ENCODE measurements around the gene CACNA1S. TPM values are rescaled to one million over a fixed set of nuclear protein-coding genes. Genes with fewer than 3 reads are reported as not detected.

CACNA1S gene
- total RNA-seq, 1 experiment from 2014 or later: 0.02 TPM

GRCh38 chr1:201059871-201060555 lies 52.2 kb downstream of the CACNA1S start:
- TF ChIP-seq MAX (CRISPR knock-in tag; IDR thresholded peaks at IDR 0.05) (no peak), PRRX2 (CRISPR knock-in tag; IDR thresholded peaks at IDR 0.05) (no peak), CBFB (CRISPR knock-in tag; IDR thresholded peaks at IDR 0.05; ENCODE audit: low read depth) (no peak)
- ATAC-seq (no peak), DNase-seq (ENCODE audit: low spot score) (no peak)
- H3K27ac Mint-ChIP-seq: no peak overlapping the region
- ChIA-PET CTCF (interaction anchor here (1.0 to 3.1 kb wide), 4 partner anchors 17 to 144 kb away, joined by 3 to 13 read pairs (median 6); no protein-coding TSS in a partner anchor), POLR2A (no interaction called here)
- H3K4me3 Mint-ChIP-seq: no peak overlapping the region
- no peaks in the 10 kb centered on the region for H3K36me3 Mint-ChIP-seq
- H3K27me3 Mint-ChIP-seq (ENCODE audit: low read depth): no peaks in the 10 kb centered on the region
- peaks cover 3% of the 10 kb centered on the region; the same call in 1 of the 2 replicates for H3K9me3 Mint-ChIP-seq
- H3K4me1 Mint-ChIP-seq: peaks cover 27% of the 10 kb centered on the region

- Mint-ChIP-seq H3K4me1 (peaks cover 27% of the 10 kb centered on the region), H3K4me3 (no peak overlapping the region), H3K27me3 (ENCODE audit: low read depth) (no peaks in the 10 kb centered on the region), H3K27ac (no peak overlapping the region), H3K9me3 (peaks cover 3% of the 10 kb centered on the region; the same call in 1 of the 2 replicates), H3K36me3 (no peaks in the 10 kb centered on the region)
- peak; percentile 66 for ATAC-seq
- DNase-seq (ENCODE audit: low spot score): peak; percentile 27
- POLR2A ChIA-PET: interaction anchor here (0.7 kb wide), 1 partner anchor 12 kb away, joined by 3 read pairs; no protein-coding TSS in a partner anchor
- TF ChIP-seq CREM (CRISPR knock-in tag; IDR thresholded peaks at IDR 0.05) (no peak), E2F1 (CRISPR knock-in tag; IDR thresholded peaks at IDR 0.05) (no peak), FOXJ3 (CRISPR knock-in tag; IDR thresholded peaks at IDR 0.05; ENCODE audit: borderline replicate concordance) (no peak), RORB (CRISPR knock-in tag; IDR thresholded peaks at IDR 0.05) (no peak), FOXK1 (CRISPR knock-in tag; IDR thresholded peaks at IDR 0.05) (no peak), RELA (CRISPR knock-in tag; IDR thresholded peaks at IDR 0.05; ENCODE audit: borderline replicate concordance) (no peak), TP53 (CRISPR knock-in tag; IDR thresholded peaks at IDR 0.05) (no peak), ERG (CRISPR knock-in tag; IDR thresholded peaks at IDR 0.05) (no peak), ZNF532 (CRISPR knock-in tag; IDR thresholded peaks at IDR 0.05; ENCODE audit: borderline replicate concordance) (no peak), ZNF138 (CRISPR knock-in tag; conservative IDR thresholded peaks at IDR 0.05) (no peak), ZNF317 (CRISPR knock-in tag; IDR thresholded peaks at IDR 0.05; ENCODE audit: borderline replicate concordance, low read depth) (no peak), HMGA2 (CRISPR knock-in tag; IDR thresholded peaks at IDR 0.05) (no peak), CDX4 (CRISPR knock-in tag; IDR thresholded peaks at IDR 0.05; ENCODE audit: borderline replicate concordance) (no peak), TEAD1 (CRISPR knock-in tag; IDR thresholded peaks at IDR 0.05) (no peak), CREB1 (CRISPR knock-in tag; IDR thresholded peaks at IDR 0.05) (no peak), MAX (CRISPR knock-in tag; IDR thresholded peaks at IDR 0.05) (no peak), ZSCAN18 (CRISPR knock-in tag; IDR thresholded peaks at IDR 0.05) (no peak), AR (CRISPR knock-in tag; IDR thresholded peaks at IDR 0.05) (no peak)
- CTCF ChIA-PET: interaction anchor here (0.6 to 3.1 kb wide), 7 partner anchors 17 to 144 kb away, joined by 3 to 13 read pairs (median 5); no protein-coding TSS in a partner anchor
These were observed 52.8 kb downstream of the CACNA1S start for GRCh38 chr1:201059401-201059800.

Data from WTC11 (cell line).